ENCODE measurements around the gene CD27.

DNA sequence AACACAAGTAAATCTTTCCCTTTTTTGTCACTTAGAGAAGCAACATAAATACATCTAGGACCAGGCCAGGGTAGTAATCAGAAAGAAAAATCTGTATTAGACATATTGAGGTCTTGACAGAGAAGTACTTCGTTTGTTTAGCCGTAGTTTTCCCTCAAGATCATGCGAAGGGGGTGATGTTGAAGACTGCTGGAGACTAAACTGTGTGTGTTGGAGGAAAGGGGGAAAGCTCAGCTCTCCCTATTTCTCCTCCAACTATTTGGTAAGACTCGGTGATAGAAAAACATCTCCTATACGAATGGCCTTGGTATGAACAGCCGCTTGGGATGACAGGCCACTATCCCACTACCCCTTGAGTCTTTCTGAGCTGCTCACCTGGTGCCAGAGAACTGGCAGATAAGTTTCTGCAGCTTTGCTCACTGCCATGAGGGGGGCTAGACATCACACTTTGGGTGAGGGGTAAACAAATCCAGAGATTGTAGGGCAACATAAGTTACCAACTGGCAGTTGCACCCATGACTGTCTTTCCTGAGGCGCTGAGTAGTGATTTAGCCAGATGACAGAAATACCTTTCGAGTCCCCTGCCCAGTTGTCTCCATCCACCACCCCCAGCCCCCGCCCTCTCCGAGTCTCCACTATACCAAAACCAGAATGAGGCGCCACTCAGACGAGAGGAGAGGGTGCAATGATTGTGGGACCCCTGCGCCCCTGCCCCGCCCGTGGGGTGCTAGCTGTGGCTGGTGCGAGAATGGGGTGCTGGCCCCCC lies 25.0 kb downstream of the CD27 start:
- TF ChIP-seq, protein P1, sequence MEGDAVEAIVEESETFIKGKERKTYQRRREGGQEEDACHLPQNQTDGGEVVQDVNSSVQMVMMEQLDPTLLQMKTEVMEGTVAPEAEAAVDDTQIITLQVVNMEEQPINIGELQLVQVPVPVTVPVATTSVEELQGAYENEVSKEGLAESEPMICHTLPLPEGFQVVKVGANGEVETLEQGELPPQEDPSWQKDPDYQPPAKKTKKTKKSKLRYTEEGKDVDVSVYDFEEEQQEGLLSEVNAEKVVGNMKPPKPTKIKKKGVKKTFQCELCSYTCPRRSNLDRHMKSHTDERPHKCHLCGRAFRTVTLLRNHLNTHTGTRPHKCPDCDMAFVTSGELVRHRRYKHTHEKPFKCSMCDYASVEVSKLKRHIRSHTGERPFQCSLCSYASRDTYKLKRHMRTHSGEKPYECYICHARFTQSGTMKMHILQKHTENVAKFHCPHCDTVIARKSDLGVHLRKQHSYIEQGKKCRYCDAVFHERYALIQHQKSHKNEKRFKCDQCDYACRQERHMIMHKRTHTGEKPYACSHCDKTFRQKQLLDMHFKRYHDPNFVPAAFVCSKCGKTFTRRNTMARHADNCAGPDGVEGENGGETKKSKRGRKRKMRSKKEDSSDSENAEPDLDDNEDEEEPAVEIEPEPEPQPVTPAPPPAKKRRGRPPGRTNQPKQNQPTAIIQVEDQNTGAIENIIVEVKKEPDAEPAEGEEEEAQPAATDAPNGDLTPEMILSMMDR (tag by site-specific recombination; IDR thresholded peaks at IDR 0.05): no peak
- TF ChIP-seq ZNF777 (tag by site-specific recombination; IDR thresholded peaks at IDR 0.05; ENCODE audit: borderline replicate concordance): 0 out of 2 replicates have a peak, but pooled peaks have one; percentile 31
- TF ChIP-seq, protein P2, sequence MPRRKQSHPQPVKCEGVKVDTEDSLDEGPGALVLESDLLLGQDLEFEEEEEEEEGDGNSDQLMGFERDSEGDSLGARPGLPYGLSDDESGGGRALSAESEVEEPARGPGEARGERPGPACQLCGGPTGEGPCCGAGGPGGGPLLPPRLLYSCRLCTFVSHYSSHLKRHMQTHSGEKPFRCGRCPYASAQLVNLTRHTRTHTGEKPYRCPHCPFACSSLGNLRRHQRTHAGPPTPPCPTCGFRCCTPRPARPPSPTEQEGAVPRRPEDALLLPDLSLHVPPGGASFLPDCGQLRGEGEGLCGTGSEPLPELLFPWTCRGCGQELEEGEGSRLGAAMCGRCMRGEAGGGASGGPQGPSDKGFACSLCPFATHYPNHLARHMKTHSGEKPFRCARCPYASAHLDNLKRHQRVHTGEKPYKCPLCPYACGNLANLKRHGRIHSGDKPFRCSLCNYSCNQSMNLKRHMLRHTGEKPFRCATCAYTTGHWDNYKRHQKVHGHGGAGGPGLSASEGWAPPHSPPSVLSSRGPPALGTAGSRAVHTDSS (tag by site-specific recombination; IDR thresholded peaks at IDR 0.05): no peak
- no peak for TF ChIP-seq ZNF843 (tag by site-specific recombination; IDR thresholded peaks at IDR 0.05)
- no peak for TF ChIP-seq KLF9 (tag by site-specific recombination; IDR thresholded peaks at IDR 0.05; ENCODE audit: low read depth)
- TF ChIP-seq ZFP3 (tag by site-specific recombination; IDR thresholded peaks at IDR 0.05; ENCODE audit: low read depth): no peak
- no peak for TF ChIP-seq GLI4 (tag by site-specific recombination; IDR thresholded peaks at IDR 0.05)
- no peak for TF ChIP-seq ZNF830 (tag by site-specific recombination; IDR thresholded peaks at IDR 0.05; ENCODE audit: low read depth)
- TF ChIP-seq HOXA7 (CRISPR knock-in tag; IDR thresholded peaks at IDR 0.05; ENCODE audit: borderline replicate concordance): no peak
